GM21786 (cell line): ENCODE measurements around the gene FDCSP.
"Not testable (repeated sequence)": the region's sequence is repeated elsewhere in the genome, so short reads cannot be mapped to it uniquely, and the experiment has no call there.

ENCODE experiments used
- ATAC-seq: cut with Tn5 transposase; IDR thresholded peaks from one replicate; pipeline ENCODE4 v1.9.1; 2021; ENCODE audit not compliant: unreplicated experiment

Gene FDCSP

DNA sequence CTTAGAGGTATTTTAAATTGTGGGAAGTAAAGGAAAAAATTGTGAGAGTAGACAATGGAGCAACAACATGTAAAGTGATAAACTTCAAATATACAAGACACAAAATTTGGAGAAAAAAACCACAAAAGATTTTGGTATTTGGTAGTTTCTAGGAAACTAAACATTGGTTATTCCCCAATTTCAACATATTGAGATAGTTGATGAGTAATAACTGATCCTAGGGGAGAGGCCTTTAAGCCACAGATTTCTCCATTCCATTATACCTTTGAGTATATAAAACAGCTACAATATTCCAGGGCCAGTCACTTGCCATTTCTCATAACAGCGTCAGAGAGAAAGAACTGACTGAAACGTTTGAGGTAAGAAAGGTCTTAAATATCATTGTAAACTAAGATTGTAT, at the start of gene FDCSP:
Gene FDCSP (plus strand): TSS at position 301 of the 400 bp plus-strand sequence. CDS start 5,071 bp downstream, outside the sequence.
- ATAC-seq: no peak

DNA sequence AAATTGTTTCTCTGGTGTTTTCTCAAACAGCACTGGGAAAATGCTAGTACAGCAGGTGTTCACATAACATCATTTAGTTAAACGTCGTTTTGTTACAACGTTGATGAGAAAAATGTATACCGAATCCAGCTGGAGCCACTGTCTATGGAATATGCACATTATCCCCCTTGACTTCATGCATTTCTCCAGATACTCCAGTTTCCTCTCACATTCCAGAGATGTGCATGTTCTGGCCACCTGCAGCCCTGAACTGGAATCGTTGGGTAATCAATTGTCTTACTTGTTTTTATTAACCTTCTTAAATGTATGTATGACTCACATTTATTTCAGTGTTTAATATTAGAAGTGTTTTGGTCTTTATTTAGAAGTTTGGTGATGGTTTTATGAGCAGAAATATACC, 48.8 kb upstream of the FDCSP start:
- ATAC-seq: no peak

DNA sequence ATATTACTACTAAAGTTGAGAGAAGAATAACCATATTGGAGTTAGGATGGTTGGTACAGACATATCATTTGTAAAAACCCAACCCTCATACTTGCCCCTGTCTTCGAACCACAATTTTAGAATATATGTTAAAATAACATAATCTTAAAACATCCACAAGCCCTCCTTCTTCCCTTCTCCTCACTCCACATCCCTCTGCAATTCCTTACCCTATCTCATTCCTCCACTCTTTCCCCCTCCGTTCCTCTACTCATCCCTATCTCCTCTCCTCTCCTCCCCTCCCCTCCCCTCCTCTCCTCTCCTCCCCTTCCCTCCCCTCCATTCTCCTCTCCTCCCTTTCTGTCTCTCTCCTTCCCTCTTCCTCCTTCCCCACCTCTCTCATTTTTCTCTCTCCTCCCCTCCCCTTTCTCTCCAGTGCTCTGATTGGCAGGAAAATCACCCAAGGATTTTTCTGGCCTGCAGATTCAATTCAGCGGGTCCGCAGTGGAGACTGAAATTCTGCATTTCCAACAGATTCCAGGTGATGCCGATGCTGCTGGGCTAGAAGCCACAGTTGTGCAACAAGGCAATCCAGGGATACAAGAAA, 47.8 kb upstream of the FDCSP start:
- no peak for ATAC-seq

DNA sequence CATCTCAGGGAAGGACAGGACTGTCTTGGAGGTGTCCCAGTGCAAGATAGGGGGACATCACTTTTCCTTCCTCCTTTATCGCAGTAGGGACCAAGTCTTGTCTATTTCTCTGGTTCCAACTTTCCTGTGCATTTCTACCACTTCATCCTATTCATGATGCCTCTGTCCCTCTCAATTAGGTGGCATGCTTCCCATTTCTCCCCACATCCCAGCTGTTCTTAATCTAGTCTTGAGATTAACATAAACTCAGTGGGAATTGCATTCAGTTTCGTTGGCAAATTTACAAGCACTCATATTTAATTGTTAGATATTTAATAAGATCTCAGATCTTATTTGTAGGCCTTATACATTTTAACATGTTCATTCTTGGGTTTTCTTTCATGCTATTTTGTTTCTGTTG, 46.1 kb upstream of the FDCSP start:
- no peak for ATAC-seq

DNA sequence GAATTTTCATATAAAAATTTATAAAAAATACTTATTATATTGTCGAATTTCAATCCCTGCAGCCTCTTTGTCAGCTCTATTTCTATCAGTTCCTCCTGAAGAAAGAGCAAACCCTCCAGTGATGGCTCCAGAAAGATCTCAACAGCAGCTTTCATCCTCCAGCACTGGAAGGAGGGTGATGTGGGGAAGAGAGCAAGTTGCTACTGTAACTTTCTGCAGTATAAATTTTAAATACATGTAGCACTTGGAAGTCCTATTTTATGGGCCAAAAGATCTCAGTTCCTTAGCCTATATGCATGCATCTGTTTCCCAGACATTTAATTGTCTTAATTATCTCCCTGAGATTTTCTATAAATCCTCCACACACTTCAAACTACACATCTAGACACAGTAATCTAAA, 44.1 kb upstream of the FDCSP start:
- ATAC-seq: no peak

DNA sequence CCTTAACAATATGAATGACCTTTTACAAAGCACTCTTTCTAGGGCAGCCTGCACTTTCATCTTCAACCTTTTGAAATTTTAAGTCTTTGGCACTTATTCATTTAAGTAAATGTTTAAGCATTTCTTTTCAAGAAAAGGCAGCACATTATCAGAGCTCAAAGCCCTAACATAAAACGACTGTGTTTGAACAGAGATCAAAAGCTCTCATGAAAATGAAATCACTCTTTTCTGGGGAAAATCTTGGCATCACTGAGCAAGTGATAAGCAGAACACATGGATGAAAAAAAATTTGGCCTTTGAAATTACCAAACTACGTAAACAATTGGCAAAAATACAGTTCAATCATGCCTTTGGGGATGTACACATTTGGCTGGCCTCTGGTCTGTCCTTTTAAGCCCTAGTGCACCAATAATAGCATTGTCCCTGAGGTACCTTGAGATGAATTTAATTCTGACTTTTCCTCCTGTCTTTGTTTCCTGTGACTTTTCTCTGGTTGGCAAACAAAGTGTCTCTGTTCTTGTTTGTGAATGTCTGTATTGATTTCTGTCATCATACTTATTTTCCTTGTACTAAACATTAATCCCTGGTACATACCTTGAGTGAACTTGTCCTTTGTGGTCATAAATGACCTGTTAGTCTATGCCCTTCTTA, 43.3 kb upstream of the FDCSP start:
- no peak for ATAC-seq

DNA sequence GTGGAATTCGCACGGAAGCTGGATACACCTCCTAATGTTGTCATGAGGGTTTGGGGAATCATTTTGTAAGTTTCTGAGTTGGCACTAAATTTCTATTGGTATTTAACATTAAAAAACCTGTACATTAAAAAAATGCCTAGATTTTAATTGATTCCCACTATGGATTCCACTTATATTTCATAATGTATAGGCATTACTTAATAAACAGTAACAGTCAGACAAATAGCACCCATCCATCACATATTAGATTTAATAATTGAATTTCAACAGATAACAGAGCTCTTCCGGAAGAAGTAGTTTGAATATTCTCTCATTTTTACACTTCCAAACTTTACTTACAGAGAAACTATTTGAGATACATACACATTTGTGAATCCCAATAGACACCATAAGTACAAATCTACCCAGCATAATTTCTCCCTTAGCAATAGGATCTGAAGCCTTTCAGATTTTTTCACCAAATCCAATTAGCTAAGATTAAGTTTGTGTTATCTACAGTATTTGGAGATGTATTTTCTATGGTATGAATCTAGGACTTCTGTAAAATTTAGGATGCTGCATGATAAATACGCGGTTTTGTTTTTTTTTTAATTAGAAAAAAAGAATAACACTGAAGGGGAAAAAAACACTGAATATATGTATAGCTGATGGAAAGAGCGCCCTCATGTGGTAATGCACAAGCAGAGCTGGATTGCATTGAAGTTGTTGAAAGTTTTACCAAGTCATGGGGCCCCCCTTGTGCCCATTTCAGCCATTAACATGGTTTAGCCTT, 42.6 kb upstream of the FDCSP start:
- ATAC-seq: peak; percentile 90

DNA sequence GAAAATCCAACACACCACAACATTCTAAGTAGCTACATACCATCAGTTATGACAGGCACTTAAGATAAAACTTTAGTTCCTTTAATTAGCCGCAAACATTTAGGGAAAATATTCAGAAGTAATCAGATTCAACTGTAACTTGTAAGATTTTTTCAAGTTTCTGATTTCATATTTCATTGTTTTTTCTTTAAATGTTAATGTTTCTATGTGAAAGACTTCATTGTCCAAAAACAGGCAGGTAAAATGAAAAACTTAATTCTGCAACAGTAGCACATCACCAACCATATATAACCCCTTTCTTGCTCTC, 42.0 kb upstream of the FDCSP start:
- ATAC-seq: no peak

DNA sequence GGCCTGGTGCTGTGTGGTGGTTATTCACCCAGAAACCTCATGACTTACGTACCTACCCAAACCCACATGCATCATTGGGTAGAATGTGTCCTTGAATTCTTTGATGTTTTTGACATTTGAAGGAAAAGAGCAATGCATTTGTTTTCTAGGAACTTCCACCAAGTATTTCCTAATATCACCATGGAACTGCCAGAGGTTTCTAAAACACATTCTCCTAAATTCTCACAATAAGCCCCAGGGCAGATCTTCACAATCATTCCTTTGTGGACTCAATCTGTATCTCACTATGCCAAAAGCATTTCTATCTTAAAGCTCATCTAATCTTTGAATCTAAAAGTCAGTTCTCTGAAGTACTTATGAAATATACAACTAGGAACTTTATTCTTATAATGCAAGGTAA, 38.7 kb upstream of the FDCSP start:
- ATAC-seq: no peak

DNA sequence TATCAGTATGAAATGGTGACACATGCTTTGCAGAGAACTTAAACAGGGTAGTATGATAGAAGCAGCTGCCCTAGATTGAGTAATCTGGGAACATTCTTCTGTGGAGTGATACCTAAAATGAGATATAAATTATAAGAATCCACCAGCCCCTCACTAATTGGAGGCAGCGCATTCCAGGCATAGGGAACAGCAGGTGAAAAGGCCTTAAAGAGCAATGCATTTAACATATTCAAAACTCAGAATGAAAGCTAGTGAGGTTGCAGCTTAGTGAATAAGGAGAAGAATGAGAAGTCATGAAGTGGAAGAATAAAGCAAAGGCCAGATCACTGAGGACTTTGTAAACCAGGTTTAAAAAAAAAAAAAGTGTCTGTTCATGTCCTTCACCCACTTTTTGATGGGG, 35.3 kb upstream of the FDCSP start:
- ATAC-seq: no peak

DNA sequence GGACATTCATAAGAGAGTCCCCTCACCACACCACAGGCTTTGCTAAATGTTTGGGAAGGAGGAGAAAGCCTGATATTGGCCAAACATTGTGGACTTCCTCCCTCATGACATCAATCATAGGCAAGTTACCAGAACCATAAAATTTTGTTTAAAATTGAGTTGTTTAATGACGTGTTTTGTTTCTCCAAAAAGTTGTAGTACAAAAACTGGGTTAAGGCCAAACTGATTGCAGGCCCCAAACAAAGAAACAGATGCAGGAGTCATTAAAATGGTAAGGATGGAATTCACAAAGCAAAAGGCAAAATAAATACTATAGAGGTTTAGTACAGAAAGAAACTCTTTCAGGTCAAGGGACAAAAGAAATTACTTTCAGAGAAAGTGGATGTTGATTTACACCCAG, 34.3 kb upstream of the FDCSP start:
- no peak for ATAC-seq

DNA sequence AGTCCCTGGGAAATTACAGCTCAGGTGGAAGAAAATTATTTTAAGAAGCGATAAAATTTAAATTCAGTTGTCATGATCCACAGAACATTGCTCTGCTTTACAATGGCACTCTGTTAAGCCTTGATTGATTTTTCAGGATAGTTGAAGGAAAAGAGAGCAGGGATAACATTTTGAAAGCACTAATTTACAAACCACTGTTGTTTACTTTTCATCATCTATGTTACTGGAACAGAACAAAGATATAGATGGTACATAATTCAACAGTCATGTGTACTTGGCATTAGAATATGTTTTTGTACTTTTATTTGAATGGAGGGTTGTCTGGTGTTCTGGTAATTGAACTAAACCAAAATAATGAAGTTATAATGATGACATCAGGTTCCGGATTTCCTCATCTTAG, 33.0 kb upstream of the FDCSP start:
- ATAC-seq: no peak

DNA sequence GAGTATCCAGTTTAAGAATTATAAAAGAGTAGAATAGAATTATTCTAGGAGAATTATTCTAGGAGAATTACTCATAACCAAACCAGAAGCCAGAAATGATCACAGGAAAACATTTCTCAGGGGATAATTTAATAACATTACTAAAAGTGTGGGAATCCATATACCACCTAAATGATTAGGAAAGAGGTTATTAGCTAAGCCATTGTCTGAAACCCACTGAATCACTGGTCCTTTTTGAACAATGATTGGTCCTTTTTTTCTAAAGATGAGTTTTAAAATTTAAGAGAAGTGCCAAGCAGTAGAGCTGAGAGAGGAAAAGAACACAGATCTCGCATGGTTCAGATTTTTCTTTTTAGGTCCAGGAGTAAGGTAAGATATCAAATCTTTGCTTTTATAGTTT, 30.5 kb upstream of the FDCSP start, which contains the start of gene ODAM:
Gene ODAM (plus strand): TSS at position 301 of the 400 bp plus-strand sequence. CDS start 819 bp downstream, outside the sequence.
- ATAC-seq: no peak

DNA sequence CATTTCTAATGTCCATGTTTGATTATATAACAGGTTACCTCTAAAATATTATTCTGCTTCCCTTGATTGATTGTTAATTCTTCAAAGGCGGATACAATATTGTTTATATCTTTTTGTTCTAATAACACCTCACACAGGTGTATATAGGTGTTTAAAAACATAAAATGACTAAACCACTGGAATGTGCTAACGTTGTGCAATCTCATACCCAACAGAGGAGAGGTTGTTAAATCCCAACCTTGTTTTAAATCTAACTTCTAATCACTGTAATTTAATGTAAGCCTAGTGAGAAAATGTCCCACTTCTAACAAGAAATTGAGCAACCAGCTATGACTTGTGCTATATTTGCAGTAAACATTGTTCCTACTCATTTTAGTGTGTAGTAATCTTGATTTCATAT, 29.1 kb upstream of the FDCSP start:
- no peak for ATAC-seq

DNA sequence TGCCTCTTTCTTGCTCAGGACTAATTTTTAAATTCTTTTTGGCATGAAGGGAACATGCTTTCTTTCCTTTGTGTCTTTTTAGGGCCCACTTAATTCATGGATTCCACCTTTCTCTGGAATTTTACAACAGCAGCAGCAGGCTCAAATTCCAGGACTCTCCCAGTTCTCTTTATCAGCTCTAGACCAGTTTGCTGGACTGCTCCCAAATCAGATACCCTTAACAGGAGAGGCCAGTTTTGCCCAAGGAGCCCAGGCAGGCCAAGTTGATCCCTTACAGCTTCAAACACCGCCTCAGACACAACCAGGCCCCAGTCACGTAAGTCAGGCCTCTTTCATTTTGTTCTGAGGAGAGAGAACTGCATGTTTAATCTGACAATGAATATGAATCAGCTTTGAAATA, 28.1 kb upstream of the FDCSP start:
- ATAC-seq: no peak

DNA sequence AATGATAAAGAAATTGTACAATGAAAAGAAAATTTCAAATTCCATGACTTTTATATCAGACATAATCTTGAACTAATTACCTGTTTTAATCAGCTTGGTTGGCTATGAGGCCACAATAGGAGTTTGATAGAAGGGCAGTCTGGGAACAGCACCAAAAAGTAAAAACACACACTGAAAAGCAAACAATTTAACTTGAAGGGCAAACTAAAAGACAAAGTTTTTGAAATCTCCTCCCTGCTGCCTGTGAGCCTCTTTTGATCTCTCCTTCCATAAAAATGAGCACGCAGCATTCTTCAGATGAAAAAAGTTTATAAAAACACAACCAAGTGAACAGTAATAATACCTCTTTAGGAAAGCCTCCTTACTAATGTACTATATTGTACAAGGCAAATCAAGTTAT, 22.3 kb upstream of the FDCSP start:
- ATAC-seq: no peak

DNA sequence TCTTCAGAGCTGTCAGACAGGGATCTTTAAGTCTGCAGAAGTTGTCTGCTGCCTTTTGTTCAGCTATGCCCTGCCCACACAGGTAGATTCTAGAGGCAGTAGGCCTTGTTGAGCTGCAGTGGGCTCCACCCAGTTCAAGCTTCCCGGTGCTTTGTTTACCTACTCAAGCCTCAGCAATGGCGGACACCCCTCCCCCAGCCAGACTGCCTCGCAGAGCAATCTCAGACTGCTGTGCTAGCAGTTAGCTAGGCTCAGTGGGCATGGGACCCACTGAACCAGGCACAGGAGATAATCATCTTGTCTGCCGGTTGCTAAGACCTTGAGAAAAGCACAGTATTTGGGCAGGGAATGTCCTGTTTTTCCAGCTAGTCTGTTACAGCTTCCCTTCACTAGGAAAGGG, 13.2 kb upstream of the FDCSP start:
- ATAC-seq: not testable (repeated sequence)

DNA sequence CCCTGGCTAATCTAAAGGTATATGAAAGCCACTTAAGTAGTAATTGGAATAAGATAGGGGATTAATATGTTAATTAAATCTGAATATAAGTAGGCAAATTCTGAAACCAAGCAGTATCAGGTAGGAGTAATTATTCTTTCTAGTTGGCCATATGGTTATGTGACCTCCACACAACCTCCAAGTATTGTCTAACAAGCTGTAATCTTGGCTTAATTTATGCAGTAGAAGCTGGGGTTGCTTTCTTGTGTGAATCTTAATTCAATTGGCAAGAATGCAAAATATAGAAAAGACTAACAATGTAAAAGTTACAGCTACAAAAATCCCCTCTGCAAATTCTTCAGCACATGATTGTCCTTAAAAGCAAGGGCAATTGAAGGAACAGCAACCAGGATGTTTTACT, 9.8 kb upstream of the FDCSP start:
- ATAC-seq: not testable (repeated sequence)

DNA sequence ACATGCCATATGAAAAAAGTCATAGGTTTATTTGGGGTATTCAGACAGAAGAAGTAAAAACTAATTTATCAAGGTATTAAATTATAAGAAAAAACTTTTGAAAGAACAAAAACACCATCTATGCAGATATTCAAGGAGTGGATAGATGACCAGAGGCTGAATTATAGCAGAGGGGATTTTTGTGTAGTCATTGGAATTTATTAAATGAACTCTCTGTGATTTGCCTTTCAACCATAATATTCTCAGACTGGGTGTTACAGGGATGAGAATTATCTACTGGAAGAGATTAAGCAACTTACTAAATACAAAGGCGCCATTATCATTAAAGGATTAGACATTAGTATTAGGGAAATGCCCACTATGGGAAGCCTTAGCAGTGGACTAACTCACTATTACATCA, 9.4 kb upstream of the FDCSP start:
- ATAC-seq: not testable (repeated sequence)

DNA sequence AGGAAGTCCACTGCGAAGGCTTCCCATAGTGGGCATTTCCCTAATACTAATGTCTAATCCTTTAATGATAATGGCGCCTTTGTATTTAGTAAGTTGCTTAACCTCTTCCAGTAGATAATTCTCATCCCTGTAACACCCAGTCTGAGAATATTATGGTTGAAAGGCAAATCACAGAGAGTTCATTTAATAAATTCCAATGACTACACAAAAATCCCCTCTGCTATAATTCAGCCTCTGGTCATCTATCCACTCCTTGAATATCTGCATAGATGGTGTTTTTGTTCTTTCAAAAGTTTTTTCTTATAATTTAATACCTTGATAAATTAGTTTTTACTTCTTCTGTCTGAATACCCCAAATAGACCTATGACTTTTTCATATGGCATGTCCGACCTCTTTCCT, 4.5 kb upstream of the FDCSP start:
- ATAC-seq: not testable (repeated sequence)

DNA sequence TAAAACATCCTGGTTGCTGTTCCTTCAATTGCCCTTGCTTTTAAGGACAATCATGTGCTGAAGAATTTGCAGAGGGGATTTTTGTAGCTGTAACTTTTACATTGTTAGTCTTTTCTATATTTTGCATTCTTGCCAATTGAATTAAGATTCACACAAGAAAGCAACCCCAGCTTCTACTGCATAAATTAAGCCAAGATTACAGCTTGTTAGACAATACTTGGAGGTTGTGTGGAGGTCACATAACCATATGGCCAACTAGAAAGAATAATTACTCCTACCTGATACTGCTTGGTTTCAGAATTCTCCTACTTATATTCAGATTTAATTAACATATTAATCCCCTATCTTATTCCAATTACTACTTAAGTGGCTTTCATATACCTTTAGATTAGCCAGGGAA, 4.1 kb upstream of the FDCSP start:
- ATAC-seq: not testable (repeated sequence)

DNA sequence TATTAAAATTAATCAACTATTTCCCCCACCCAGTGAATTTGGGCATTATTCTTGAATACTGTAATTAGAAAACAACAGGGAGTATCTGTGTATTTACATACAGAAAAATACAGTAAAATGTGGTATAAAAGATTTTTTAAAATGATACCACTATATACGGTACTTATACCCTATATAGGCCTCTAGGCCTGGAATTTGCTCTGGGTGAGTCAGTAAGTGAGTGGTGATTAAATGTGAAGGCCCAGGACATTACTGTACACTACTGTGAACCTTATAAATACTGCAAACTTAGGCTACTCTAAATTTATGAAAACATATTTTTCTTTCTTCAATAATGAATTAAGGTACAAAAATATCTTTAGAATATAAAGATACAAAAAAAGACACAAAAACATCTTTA, 10.2 kb downstream of the FDCSP start:
- no peak for ATAC-seq
